ENCODE data around the gene CAMTA1.

CAMTA1 gene

DNA sequence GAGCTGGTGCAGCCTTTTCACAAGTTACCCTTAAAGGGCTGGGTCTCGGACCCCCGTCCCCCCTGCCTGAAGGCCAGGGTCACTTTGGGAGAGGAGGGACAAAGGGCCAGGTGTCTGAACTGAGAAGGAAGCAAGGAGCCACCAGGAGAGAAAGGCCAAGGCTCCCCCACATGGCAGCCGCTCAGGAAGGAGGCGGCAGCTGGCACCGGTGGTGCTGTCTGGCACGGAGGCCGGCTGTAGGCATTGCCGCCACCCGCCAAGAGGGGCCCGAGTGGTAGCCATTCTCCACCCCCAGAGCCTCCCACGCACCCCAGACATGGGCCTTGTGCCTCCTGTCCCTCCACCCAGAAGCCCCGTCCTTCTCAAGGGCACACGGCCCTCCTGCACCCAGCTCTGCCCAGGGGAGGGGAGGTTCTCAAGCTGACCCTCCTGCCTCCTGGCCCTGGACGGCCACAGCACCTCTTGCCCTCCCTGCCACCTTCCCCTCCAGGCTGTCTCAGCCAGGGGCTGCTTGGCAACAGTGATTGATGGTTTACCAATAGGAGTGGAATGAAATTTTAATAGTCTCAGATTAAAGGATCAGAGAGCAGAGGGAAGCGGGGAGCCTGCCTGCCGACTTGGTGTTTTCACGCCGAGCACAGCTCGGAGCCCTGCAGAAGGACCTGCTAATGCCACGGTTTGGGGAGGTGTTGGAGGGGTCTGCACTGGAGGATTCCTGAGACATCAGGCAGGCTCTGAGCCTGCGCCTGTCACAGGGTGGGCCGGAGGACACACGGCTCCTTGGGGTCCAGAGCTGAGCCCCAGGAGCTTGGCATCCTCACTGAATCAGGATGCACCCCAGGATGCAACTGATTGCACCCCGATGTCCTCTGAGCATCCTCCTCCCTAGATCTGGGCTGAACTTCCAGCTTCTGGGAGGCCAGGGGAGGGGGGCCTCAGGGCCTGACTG, 773.9 kb downstream of the CAMTA1 start:
- DNase-seq (ENCODE audit: low spot score): no peak

DNA sequence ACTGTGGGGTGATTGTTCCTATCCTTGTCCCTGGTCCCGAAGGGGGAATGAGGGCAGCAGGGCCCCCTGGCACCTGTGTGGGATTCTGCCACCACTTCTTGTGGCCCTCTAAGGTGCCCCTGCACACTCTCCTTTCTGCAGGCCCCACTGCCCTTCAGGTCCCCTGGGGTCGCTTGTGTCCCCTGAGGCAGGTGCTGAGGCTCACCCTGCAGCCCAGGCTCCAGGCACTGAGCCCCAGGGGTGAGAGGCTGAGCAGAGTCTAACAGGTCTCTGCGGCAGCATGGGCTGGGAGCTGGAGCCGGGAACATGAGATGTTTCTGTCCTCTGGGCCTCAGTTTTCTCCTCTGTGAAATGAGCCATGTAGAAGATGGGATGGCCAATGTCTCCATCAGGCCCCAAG, 774.9 kb downstream of the CAMTA1 start:
- no peak for DNase-seq (ENCODE audit: low spot score)

DNA sequence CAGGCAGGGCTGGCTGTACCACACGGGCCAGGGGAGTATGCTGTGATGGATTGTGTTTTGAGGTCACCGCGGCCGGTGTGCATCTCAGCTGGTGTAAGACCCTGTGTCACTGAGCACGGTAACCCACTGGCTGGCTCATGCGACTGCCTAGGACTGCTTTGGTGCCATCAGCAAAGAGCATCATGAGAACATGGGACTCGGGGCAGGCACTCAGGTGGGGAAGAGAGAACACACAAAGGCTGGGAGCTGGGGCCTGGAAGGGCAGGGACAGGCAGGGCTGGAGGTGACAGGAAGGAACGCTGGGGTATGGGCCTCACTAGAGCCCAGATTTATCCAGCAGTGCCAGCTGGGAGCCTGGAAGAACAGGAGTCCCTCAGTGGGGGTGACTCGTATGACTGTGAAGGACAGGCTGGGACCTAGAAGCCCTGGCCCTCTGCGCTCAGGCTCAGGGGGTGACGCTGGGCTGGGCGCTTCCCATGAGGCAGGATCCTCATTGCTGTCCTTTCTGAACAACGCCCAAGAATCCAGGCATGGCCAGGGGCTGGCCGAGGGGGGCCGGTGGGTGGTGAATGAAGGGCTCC, 775.4 kb downstream of the CAMTA1 start:
- DNase-seq (ENCODE audit: low spot score): no peak

DNA sequence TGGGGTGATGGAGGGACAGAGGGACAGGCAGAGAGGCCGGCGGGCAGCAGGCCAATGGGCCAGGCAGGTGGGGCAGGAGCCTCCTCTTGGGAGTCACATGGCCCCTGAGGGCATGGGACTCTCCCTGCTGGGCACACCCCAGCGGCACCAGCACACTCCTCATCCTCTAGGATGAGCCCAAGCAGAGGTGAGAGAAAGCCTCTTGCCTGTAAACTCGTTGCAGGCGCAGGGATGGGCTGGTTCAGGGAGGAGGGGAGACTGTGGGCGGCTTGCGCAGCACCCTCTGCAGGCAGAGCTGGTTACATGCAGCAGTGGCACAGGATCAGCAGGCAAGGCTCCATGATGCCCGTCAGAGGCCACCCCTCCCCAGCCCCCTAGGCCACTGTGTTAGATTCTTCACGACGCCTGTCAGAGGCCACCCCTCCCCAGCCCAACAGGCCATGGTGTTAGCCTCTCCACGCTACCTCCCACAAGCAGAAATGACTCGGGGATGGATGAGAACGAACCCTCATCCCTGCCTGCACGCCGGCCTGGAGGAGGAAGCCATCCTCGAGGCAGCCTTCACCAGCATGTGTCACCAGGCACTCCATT, 776.2 kb downstream of the CAMTA1 start:
- DNase-seq (ENCODE audit: low spot score): no peak

DNA sequence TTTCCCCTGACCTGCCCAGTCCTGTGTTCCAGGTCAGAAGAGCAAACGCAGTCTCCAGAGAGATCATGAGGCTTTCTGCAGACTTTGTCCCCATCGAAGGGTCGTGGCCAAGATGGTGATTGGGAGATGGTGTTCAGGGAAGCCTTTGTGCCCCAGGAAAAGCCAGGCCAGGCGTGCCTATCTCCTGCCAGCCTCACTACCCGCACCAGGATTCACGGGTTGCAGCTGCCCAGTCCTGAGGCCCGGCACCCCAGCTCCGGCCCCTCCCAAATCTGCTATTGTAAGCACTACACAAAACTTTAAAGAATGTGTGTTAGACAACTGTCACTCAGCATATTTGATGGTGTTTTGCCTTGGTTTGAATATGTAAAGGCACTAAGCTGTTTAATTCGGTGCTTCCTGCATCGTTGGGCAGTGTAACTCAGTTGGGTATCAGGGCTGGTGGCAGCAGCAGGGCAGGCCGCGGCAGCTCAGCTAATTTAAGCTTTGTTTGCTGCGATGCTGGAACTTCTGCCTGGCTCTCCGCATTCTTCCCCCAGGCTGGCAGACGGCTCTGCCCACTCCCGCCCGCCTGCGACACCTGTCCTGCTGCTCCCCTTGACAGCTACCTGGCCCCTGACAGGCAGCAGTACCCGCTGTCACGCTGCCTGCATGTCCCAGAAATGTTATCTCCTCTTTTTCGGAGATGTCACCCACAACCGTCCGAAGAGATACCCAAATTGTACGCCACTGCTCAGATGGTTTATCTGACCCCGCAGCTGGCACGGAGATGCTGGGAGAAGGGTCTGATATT, 776.9 kb downstream of the CAMTA1 start:
- DNase-seq (ENCODE audit: low spot score): no peak

DNA sequence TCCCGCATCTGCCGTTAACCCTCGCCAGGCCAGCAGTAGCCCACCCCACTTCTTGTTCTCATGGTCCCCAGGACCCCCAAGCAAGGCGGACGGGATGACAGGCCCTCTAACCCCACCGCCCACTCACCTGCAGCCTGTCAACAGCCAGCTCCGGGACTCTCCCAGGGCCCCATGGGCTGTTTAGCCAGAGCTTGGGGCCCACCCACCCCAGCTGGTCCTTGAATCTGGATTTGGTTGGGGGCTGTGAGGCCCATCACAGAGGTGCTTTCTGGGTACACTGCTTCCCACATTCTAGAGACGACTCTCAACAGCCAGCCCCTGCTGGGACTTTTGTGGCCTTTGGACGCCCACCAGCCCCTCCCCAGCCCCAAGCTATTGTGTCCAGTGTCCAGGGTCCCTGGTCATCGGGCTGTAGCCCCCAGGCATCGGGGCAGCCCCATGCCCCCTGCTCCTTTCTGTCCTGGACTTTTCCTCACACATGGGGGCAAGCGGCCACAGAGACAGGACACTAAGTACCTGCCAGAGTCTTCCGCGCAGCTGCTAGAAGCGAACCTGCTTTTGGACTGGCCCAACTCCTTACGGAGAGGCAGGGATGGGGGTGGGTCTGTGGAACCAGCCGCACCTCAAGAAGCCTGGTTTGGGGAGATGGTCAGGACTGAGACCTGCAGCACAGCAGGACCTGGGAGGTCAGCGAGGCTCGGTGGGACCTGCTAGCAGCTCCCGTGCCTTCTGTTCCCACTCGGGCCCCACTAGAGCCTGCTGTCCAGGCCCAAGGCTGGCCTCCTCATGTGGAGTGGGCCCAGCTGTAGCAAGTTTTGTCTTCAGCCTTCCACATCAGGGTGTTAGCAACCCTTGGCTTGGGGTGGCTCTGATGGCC, 777.7 kb downstream of the CAMTA1 start:
- no peak for DNase-seq (ENCODE audit: low spot score)

DNA sequence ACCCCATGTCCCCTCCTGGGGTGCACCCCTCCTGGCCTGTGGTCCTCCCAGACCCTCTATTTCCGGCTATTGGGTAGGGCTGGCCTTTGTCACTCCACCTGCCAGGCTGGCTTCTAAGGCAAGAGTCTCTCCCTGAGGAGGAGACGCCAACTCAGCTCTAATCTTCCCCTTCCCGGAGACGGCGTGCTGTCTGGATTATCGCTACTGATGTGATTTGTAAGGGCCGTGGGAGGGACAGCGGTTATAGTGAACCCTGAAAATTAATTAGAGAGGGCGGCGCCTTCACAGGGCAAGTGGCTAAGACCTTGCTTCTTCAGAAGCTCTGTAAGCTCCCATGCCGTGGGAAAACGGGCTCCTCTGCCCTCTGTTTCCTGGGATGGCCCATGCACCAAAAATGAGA, 778.9 kb downstream of the CAMTA1 start:
- no peak for DNase-seq (ENCODE audit: low spot score)

DNA sequence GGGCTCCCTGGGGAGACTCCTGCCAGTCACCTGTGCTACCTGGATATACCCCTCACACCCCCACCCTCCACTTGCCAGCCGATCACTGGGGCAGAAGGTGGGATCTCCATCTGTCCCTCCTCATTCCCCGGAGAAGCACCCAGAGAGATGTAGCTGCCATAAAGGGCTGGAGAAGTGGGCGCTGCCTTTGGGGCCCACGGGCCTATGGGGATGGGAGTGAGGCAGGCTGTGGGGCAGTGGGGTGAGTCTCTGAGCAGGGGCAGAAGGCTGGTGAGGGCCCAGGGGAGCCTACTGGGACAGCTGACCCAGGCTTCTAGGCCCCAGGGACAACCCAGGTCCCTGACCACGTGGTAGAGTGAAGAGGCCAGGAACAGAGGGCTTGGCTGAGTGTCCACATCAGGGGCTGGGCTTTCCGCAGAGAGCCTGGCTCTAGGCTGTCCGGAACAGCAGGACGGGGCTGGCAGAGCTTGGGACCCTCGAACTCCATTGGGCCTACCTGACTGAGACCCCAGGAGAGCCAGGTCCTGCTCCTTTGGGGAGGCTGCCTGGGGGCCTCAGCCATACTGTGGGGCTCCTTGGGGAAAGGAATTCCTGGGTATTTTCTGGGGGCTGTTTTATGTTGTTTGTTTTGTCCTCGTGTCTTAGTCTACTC, 780.0 kb downstream of the CAMTA1 start:
- DNase-seq (ENCODE audit: low spot score): no peak

DNA sequence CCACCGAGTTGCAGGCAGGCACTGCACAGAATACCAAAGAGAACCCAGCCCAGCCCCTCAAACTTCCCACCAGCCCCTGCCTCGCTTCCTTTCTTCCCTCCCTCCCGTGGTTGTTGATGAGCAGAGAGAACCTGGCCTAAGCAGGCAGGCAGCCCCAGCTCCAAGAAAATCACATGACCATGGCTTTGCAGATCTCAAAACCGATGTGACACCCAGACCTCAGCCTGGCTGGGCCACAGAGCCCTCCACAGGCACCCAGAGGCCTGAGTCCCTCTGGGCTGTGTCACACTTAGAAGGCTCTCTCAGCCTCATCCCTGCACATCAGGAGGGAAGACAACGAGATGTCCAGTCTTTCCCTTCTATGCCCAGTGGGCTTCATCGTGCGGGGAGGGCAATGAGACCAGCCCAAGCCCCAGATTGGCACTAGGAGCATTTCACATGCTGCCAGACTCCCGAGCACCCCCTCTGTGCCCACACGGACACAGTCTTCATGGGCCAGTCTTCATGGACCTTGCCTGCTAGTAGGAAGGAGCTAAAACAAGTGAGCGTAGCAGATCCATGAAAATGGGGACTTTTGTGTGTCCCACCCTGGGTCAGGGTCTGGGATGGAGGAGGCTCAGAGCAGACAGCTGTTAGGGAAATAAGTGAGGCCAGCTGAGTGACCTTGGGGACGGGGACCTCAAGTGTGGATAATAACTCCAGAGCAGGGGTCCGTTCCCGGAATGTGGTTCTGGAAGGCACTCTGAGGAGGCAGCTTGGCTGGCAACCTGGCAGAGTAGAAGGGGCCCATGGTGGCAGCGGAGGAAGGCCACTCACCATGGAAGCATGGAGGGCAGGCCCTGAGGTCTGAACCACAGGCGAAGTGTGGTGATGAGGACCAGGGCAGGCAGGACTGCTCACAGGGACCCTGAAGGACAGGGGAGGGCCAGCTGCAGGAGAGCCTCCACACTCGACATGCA, 781.4 kb downstream of the CAMTA1 start:
- DNase-seq (ENCODE audit: low spot score): no peak

DNA sequence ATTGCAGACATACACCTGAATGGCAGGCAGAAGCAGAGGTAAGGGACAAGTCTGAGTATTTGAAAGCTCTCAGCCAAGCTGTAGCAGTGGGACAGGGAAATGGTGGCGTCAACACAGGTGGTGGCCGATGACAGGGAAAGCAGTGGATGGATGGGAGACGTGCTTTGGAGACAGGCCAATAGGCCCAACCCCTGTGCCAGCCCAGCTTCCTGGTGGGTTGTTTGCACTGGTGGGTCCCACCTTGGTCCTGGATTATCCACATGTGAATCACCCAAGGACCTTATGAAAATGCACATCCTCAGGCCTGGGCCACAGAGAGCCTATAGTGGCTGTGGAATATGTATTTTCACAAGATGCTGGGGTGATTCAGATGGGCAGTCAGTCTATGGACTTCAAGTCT, 782.1 kb downstream of the CAMTA1 start:
- DNase-seq (ENCODE audit: low spot score): no peak

DNA sequence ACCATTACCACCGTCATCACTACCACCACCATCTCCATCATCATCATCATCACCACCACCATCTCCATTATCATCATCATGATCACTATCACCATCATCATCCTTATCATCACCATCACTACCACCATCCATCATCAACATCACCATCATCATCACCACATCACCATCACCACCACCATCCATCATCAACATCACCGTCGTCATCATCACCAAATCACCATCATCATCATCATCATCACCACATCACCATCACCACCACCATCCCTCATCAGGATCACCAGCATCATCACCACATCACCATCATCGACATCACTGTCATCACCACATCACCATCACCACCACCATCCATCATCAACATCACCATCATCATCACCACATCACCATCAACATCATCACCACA, 782.8 kb downstream of the CAMTA1 start:
- no peak for DNase-seq (ENCODE audit: low spot score)

DNA sequence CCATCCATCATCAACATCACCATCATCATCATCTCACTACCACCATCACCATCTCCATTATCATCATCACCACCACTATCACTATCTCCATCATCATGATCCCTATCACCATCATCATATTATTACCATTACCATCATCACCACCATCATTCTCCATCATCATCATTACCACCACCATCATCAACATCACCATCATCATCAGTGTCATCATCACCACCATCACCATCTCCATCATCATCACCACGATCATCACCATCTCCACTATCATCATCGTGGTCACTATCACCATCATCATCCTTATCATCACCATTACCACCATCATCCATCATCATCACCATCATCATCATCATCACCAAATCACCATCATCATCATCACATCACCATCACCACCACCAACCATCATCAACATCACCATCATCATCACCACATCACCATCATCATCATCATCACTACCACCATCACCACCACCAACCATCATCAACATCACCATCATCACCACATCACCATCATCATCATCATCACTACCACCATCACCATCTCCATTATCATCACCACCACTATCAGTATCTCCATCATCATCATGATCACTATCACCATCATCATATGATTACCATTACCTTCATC, 783.8 kb downstream of the CAMTA1 start:
- DNase-seq (ENCODE audit: low spot score): no peak

DNA sequence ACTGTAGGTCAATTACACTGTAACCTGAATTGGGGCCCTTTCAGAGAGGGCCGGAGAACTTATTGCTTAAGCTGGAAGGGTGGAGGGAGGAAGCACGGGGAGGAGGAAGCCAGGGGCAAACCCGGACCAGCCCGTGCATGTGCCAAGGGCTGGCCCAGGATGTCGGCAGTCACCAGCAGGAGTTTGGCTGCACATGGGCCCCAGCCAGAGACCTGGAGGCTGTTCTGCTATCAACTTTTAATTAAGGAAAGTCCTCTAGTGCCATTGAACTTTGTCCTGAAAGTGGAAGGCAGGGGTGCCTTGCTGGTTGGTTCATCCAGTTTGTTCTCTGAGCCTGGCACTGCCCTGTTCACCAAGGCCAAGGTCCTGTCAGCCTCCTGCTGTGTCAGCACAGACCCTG, 785.1 kb downstream of the CAMTA1 start:
- no peak for DNase-seq (ENCODE audit: low spot score)

DNA sequence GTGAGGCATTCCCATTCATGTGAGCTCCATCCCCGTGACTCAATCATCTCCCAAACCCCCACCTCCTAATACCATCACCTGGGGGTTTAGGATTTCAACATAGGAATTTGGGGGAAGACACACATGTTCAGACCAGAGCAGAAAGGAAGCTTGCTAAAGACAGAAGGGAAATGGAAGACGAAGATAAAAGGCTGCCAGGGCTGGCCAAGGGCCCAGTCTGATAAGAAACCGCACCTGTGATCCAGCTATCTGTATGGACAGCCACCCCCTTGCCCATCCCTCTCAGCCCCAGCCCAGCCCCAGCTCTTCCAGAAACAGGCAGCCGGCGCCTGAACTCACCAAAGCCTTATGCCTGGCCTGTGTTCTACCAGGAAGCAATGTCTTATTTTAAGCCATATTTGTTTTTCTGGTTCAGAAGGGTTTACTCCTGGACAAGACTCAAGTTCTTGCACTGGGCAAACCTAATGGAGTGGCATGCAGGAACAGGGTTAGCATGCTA, 787.4 kb downstream of the CAMTA1 start:
- no peak for DNase-seq (ENCODE audit: low spot score)

DNA sequence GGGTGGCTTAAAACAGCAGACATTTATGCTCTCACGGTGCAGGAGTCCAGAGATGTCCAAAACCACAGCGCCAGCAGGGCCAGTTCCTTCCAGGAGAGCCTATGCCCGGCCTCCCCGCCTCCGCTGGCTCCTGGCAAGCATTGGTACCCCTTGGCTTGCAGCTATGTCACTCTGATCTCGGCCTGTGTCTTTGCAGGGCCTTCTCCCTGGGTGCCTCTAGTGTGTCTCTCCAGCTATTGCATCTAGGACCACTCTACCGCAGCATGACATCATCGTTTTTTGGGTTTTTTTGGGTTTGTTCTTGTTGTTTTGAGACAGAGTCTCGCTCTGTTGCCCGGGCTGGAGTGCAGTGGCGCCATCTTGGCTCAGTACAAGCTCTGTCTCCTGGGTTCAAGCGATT, 788.2 kb downstream of the CAMTA1 start:
- no peak for DNase-seq (ENCODE audit: low spot score)

DNA sequence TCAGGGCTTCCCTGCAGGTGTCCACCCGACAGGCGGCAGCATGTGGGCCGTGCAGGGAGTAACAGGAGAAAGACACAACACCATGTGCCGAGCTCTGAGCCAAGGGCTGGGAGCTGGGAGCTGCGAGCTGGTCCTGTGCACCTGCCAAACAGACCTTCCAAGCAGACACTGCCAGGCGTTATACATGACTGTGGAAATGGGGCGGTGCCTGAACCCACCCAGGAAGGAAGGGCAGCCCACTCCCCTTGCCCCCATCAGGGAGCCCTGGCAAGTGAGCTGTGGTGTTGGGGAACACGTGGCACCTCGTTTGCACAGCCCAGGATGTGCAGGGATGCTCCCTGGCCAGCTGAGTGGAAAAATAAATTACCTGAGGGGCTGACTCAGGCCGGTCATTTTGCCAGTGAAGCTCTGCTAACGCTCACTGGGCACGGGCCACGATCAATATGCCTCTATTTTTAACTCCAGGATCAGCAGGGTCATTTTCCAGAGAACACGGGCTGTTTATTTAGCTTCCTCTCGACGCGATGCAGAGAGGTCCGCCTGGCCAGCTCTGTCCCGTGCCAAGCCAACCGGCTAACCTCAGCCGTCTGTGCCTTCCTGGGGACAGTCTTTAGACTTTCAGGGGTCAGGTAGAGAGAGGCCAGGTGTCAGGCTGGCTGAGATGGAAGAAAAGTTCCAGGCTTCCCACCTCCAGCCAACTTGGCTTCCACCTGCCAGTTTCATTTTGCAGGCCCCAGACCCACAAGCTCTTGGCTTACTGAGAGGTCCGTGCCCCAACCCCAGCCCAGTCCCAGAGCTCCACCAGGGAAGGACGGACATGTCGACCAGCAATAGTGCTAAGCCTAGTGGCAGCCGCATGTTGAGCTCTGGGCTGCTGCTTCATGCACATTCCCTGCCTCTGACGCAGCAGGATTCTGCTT, 789.1 kb downstream of the CAMTA1 start:
- no peak for DNase-seq (ENCODE audit: low spot score)

DNA sequence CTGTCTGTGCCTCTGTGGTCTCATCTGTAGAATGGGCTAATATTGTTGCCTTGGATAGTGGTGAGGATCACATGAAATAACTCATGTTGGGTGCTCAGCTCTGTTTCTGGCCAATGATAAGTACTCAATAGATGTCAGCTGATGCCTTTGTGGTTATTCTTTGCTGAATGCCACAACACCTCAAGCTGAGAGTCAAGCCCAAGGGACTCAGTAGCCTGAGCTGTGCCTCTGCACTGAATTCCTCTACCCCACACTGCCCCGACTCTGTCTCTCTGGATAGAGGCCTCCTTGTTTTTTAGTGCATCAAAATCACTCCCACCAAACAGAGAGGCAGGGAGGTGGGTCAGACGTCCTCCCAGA, 789.8 kb downstream of the CAMTA1 start:
- no peak for DNase-seq (ENCODE audit: low spot score)

All from pons (tissue), 1 donor.